K562 (cell line): ENCODE measurements around the gene ERCC2. TPM values are rescaled to one million over a fixed set of nuclear protein-coding genes. Genes with fewer than 3 reads are reported as not detected.
A peak's percentile ranks its signal among the peaks of the same experiment; 100 is the strongest.

Experiments
- ATAC-seq: fragments of 200-7000 bp; cut with Tn5 transposase; 3 replicates; pipeline ENCODE4 v1.9.1; 2020; ENCODE audit warnings: moderate library complexity
- BruUV-seq: library from RNA; stranded (reverse); fragments of 400-500 nt; replicated peaks from 2 replicates; lab custom pipeline; 2021; lab: Mats Ljungman, UMichigan
- CTCF ChIA-PET: fragments of 300-600 bp; formaldehyde crosslinking; extraction: SDS; loops from one replicate; lab custom pipeline; 2021; ENCODE audit warnings: low intra/inter-chr PET ratio; lab: Yijun Ruan, JAX
- POLR2A ChIA-PET: fragments of 300-600, 350-650 bp; sonication (Branson Sonifier 250); formaldehyde crosslinking; extraction: SDS; loops from one replicate; lab custom pipeline; 2021; ENCODE audit warnings: antibody characterized with exemption, inconsistent platforms; lab: Yijun Ruan, JAX
- DNase-seq, 4 experiments: peaks; one replicate each; pipeline versions ENCODE4 v3.0.0 to v3.0.0-alpha.2; 2011 to 2018; ENCODE audit warnings: low spot score in 3 of 4, mixed read lengths in 3 of 4; ENCODE audit errors: extremely low read depth in 1 of 4
- FAIRE-seq: peaks from 2 replicates; lab custom pipeline; 2011; peaks lifted over from hg19 to GRCh38; lab: Jason Lieb, UNC
- H2AFZ ChIP-seq: 2 replicates; pipeline ENCODE4 v1.6.0; 2011; ENCODE audit warnings: low read depth, low read length, control low read depth, inconsistent platforms
- H3K27ac ChIP-seq: fragments of 200-600 bp; 3 replicates; pipeline ENCODE4 v1.8.0; 2011; ENCODE audit warnings: low read depth, mild to moderate bottlenecking, control low read depth, inconsistent platforms, low read length, moderate library complexity, mixed read lengths; ENCODE audit errors: extremely low read depth
- H3K27me3 ChIP-seq, 2 experiments: fragments of 300-600 bp in 1 of 2; 2 replicates in 1 of 2; 3 replicates in 1 of 2; pipeline versions ENCODE4 v1.6.0 to v1.8.0; 2011; ENCODE audit warnings: inconsistent platforms in 2 of 2, low read length in 2 of 2, mild to moderate bottlenecking in 1 of 2, mixed read lengths in 1 of 2, moderate library complexity in 1 of 2; ENCODE audit not compliant: control insufficient read depth in 2 of 2, insufficient read depth in 2 of 2
- H3K36me3 ChIP-seq: fragments of 300-600 bp; 3 replicates; pipeline ENCODE4 v1.8.0; 2011; ENCODE audit warnings: mild to moderate bottlenecking, low read length, inconsistent platforms; ENCODE audit not compliant: control insufficient read depth, insufficient read depth
- H3K4me1 ChIP-seq, 2 experiments: fragments of 200-600 bp in 1 of 2; replicated peaks in 1 of 2; 2 replicates in 1 of 2; 3 replicates in 1 of 2; pipeline versions ENCODE4 v1.5.1 to v1.8.0; 2011; ENCODE audit warnings: inconsistent platforms in 2 of 2, low read length in 2 of 2, mild to moderate bottlenecking in 1 of 2, mixed read lengths in 1 of 2, moderate library complexity in 1 of 2; ENCODE audit not compliant: control insufficient read depth in 2 of 2, insufficient read depth in 2 of 2
- H3K4me2 ChIP-seq: 2 replicates; pipeline ENCODE4 v1.6.1; 2011; ENCODE audit warnings: low read length, control low read depth, inconsistent platforms, mixed read lengths; ENCODE audit not compliant: insufficient read depth
- H3K4me3 ChIP-seq: fragments of 200-600 bp; sonication (generic), shearing (Covaris generic); 2 replicates; pipeline ENCODE4 v1.5.1; 2016; ENCODE audit warnings: control low read depth, inconsistent platforms
- H3K79me2 ChIP-seq: fragments of 200-600 bp; 3 replicates; pipeline ENCODE4 v1.8.0; 2011; ENCODE audit warnings: low read length, inconsistent platforms; ENCODE audit not compliant: control insufficient read depth, insufficient read depth
- H3K9ac ChIP-seq, 2 experiments: 2 replicates each; pipeline versions ENCODE4 v1.6.0 to v1.6.1; 2011; ENCODE audit warnings: low read depth in 2 of 2, low read length in 2 of 2, control low read depth in 1 of 2, inconsistent platforms in 1 of 2, mild to moderate bottlenecking in 1 of 2, mixed read lengths in 1 of 2; ENCODE audit not compliant: insufficient read depth in 1 of 2
- H3K9me1 ChIP-seq: one replicate; pipeline ENCODE4 v1.6.0; 2011; ENCODE audit warnings: inconsistent platforms, mild to moderate bottlenecking, low read length, moderate library complexity; ENCODE audit not compliant: control insufficient read depth, insufficient read depth
- H3K9me3 ChIP-seq: replicated peaks from 2 replicates; pipeline ENCODE4 v1.5.1; 2011; ENCODE audit warnings: low read depth, low read length, inconsistent platforms; ENCODE audit not compliant: control insufficient read depth, insufficient read depth
- H4K20me1 ChIP-seq: replicated peaks from 2 replicates; pipeline ENCODE4 v1.6.1; 2011; ENCODE audit warnings: low read length, inconsistent platforms, mixed read lengths; ENCODE audit not compliant: control insufficient read depth, insufficient read depth
- CTBP1 ChIP-seq: fragments of 450-650 bp; IDR thresholded peaks from 2 replicates; pipeline ENCODE4 v1.6.1; 2016; ENCODE audit warnings: borderline replicate concordance
- NFYB ChIP-seq: IDR thresholded peaks from 2 replicates; pipeline ENCODE4 v1.6.1; 2011; ENCODE audit warnings: mild to moderate bottlenecking, moderate library complexity; ENCODE audit not compliant: insufficient read length; ENCODE audit errors: extremely low read depth
- RBM22 ChIP-seq: fragments of 200-400 bp; formaldehyde crosslinking; IDR thresholded peaks from 2 replicates; pipeline ENCODE4 v1.6.1; 2018; ENCODE audit warnings: low read length, low read depth; ENCODE audit not compliant: poor library complexity, severe bottlenecking
- SAP30 ChIP-seq: fragments of 200-600 bp; sonication (generic); IDR thresholded peaks from 2 replicates; pipeline ENCODE4 v1.6.1; 2012; ENCODE audit warnings: borderline replicate concordance, low read depth, mild to moderate bottlenecking, moderate library complexity, low read length, control low read depth, inconsistent platforms; ENCODE audit not compliant: insufficient read depth, poor library complexity, severe bottlenecking
- SRSF3 ChIP-seq: fragments of 200-400 bp; formaldehyde crosslinking; IDR thresholded peaks from 2 replicates; pipeline ENCODE4 v1.6.1; 2016; ENCODE audit warnings: mild to moderate bottlenecking, low read length, moderate library complexity; ENCODE audit not compliant: insufficient read depth
- STAT6 ChIP-seq: sonication (generic); formaldehyde crosslinking; IDR thresholded peaks from 2 replicates; pipeline ENCODE4 v1.8.1; 2023; ENCODE audit warnings: mild to moderate bottlenecking, missing genetic modification reagents
- ZNF324 ChIP-seq: fragments of 250-450 bp; sonication (Bioruptor Pico); IDR thresholded peaks from 2 replicates; pipeline ENCODE4 v1.4.0; 2020; ENCODE audit warnings: mild to moderate bottlenecking
- WGBS: fragments of 100-300 bp; shearing (Covaris generic); methylation state at CpG from one replicate; pipeline ENCODE4 v1.1.6; 2016; ENCODE audit warnings: low coverage, mixed read lengths; ENCODE audit not compliant: insufficient coverage; ENCODE audit errors: missing lambda C conversion rate; 5-methylcytosine and 5-hydroxymethylcytosine counted together
- in situ Hi-C: fragments of 300-500 bp; cut with MboI; formaldehyde crosslinking; loops from 4 replicates; pipeline ENCODE4 v1.15.0; 2018; ENCODE audit warnings: inconsistent platforms, mixed read lengths
- intact Hi-C: fragments of 100-400 bp; cut with micrococcal nuclease; formaldehyde crosslinking; loops from 2 replicates; pipeline ENCODE4 v1.14.2; 2022
- polyA plus RNA-seq, 8 experiments: library from polyadenylated mRNA; depleted of rRNA in 4 of 8; stranded (reverse) in 5 of 8; unstranded in 3 of 8; fragments of >200 nt; fragmentation: Nextera tagmentation in 2 of 8; fragmentation: Illumina TruSeq in 1 of 8; extraction: Ambion mirVana in 2 of 8; extraction: Trizol in 1 of 8; gene quantifications; 2 replicates each; pipeline versions ENCODE4 v1.2.1 to v1.2.3, GENCODE V29; 2011 to 2014; ENCODE audit warnings: inconsistent platforms in 1 of 8, missing spikeins in 1 of 8
- total RNA-seq, 7 experiments: library from RNA; depleted of rRNA in 6 of 7; stranded (reverse); fragments of >200 nt in 6 of 7; fragmentation: Illumina TruSeq in 2 of 7; extraction: Trizol in 2 of 7; gene quantifications; 2 replicates each; pipeline versions ENCODE4 v1.2.1 to v1.2.3, GENCODE V29; 2011 to 2021; ENCODE audit warnings: low replicate concordance in 1 of 7

Gene ERCC2
- total and polyA plus RNA-seq, 9 of the 15 experiments (the other 6 are each of a cell fraction or from before 2014, with no cell fraction given), result 2.2 to 55.9 (median 23.4) TPM

GRCh38 chr19:45352914-45353796 is 17.2 kb downstream of the ERCC2 start:
- Histone ChIP-seq H2AFZ (no peak overlapping the region), H3K27me3 (no peaks in the 10 kb centered on the region), H3K79me2 (no peaks in the 10 kb centered on the region), H3K9ac (no peak overlapping the region), H3K4me3 (no peak overlapping the region), H3K9me1 (no peaks in the 10 kb centered on the region), H3K27ac (no peak overlapping the region), H3K9me3 (no peaks in the 10 kb centered on the region), H4K20me1 (peaks cover 3% of the 10 kb centered on the region; the same call in 1 of the 2 replicates), H3K4me2 (no peak overlapping the region), H3K36me3 (peaks cover 81% of the 10 kb centered on the region; the same call in 2 of the 3 replicates), H3K4me1 (peaks cover 0 to 44% of the 10 kb centered on the region in 2 experiments; a peak in 2 of 5 replicates)
- 90% methylated on average over 15 of the region's 20 CpGs for WGBS
- in situ Hi-C loops (no loop called here), intact Hi-C loops (no loop called here)
- no peak for TF ChIP-seq STAT6 (CRISPR knock-in tag)
- TF ChIP-seq SRSF3, result no peak
- TF ChIP-seq CTBP1, result no peak
- TF ChIP-seq RBM22, result no peak
- peak; percentile 24 for TF ChIP-seq NFYB
- TF ChIP-seq SAP30, result no peak
- TF ChIP-seq ZNF324 (CRISPR knock-in tag), result no peak
- ChIA-PET POLR2A (interaction anchor here (0.5 to 2.2 kb wide), 4 partner anchors 7 to 19 kb away, joined by 3 to 6 read pairs (median 4); partner anchors contain the start of gene ERCC2), CTCF (no interaction called here)
- ATAC-seq (peak; percentile 32), FAIRE-seq (no peak), DNase-seq (no peak)
- no TSS peak for BruUV-seq
